Measurements from ENCODE around the gene RGS10. TPM values are rescaled to one million over a fixed set of nuclear protein-coding genes. Genes with fewer than 3 reads are reported as not detected.

RGS10 gene
- total and polyA plus RNA-seq, 2 of the 8 experiments (the other 6 are each of a cell fraction or from before 2014, with no cell fraction given): 5.5 to 13.1 TPM

DNA sequence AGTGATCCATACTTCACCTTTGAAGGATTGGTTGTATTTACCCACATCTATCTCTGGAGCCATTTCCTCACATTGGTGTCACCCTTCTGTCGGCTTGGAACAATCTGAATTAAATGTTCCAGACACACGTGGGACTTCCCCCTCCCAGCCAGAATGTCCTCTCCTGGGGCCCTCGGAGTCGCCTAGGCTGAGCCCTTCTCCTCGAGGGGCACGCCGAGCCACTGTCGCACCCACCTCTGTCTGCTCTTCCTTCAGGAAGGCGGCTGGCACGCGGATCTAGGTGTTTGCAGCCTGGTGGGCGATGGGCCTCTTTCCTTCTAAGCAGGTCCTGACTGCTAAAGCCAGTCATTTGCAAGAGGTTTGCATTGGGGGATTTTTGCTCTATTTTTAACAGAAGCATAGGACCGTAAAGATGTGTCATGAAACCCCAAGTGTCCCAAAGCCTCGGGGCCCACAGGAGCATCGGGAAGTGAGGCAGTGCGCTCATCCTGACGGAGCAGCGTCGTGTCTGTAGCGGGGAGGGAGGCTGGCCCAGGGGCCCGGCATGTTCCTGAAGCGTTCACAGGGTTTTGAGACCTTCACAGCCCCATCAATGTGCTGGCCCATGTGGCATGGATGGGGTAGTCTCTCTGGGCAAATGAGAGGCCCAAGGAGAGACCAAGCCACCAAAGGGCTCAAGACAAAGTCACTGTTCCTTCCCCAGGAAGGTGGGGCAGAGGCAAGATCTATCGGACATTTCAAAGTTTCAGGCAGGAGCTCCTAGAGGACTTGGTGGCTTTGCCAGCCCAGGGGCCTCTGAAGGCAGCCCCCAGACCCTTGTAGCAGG, 86.7 kb downstream of the RGS10 start:
- no peak overlapping the region for H3K9ac ChIP-seq (replicated peaks in 1 of 4; ENCODE audit: extremely low read depth in 1 of 4, low read depth in 3 of 4, low read length in 3 of 4)
- no peaks in the 10 kb centered on the region for H3K23me2 ChIP-seq (ENCODE audit: low read depth, low read length)
- H3K27me3 ChIP-seq (replicated peaks in 1 of 4; ENCODE audit: control insufficient read depth in 3 of 4, extremely low read depth in 1 of 4, insufficient read depth in 3 of 4, low read length in 3 of 4): peaks cover 0 to 3% (median 0%) of the 10 kb centered on the region in 4 experiments; a peak in 4 of 7 replicates
- H3K56ac ChIP-seq (replicated peaks; ENCODE audit: insufficient read length, low read depth, low read length): no peak overlapping the region
- H3K4me2 ChIP-seq (ENCODE audit: insufficient read depth in 1 of 2, low read depth in 2 of 2, low read length in 2 of 2): no peak overlapping the region
- peaks cover 0 to 5% (median 0%) of the 10 kb centered on the region in 4 experiments; a peak in 2 of 7 replicates for H3K4me1 ChIP-seq (replicated peaks in 1 of 4; ENCODE audit: control insufficient read depth in 3 of 4, insufficient read depth in 4 of 4, low read length in 3 of 4)
- no peak overlapping the region for H3K4me3 ChIP-seq (ENCODE audit: extremely low read depth in 1 of 4, insufficient read depth in 2 of 4, low read depth in 3 of 4, low read length in 4 of 4)
- 89% methylated on average over 23 of the region's 23 CpGs; no CpG with 5 or more reads in 1 of the 2 experiments for WGBS, 2 experiments (ENCODE audit: extremely low coverage in 1 of 2, insufficient coverage in 1 of 2, insufficient read length in 1 of 2, insufficient replicate concordance in 2 of 2, low coverage in 1 of 2, low lambda C conversion rate in 2 of 2, missing lambda C conversion rate in 1 of 2)
- H2BK5ac ChIP-seq (ENCODE audit: low read depth, low read length): no peak overlapping the region
- DNase-seq (ENCODE audit: low read depth in 1 of 2, low spot score in 2 of 2): no peak
- H3K79me2 ChIP-seq (ENCODE audit: control insufficient read depth in 1 of 2, insufficient read depth in 2 of 2, low read length in 2 of 2): no peaks in the 10 kb centered on the region
- H2BK120ac ChIP-seq (replicated peaks; ENCODE audit: low read depth, low read length): no peak overlapping the region
- H4K91ac ChIP-seq (replicated peaks; ENCODE audit: insufficient read length, low read length): no peak overlapping the region
- ChIA-PET POLR2A (ENCODE audit: partially characterized antibody) (no interaction called here), CTCF (ENCODE audit: partially characterized antibody) (interaction anchor here (1.0 to 1.1 kb wide), 2 partner anchors 14 to 34 kb away, joined by 3 to 4 read pairs; no protein-coding TSS in a partner anchor)
- H3K9me3 ChIP-seq (ENCODE audit: insufficient read depth in 2 of 2, low read depth in 1 of 2, low read length in 1 of 2): no peaks in the 10 kb centered on the region
- H3K79me1 ChIP-seq (ENCODE audit: low read depth, low read length): no peaks in the 10 kb centered on the region
- H3K23ac ChIP-seq (ENCODE audit: insufficient read length): no peak overlapping the region
- no peak overlapping the region for H3K27ac ChIP-seq (ENCODE audit: low read depth, low read length)
- no peak overlapping the region for H3K18ac ChIP-seq (ENCODE audit: extremely low read depth, low read length)
- no peak overlapping the region for H3K14ac ChIP-seq (ENCODE audit: insufficient read length)
- H2BK12ac ChIP-seq (ENCODE audit: low read depth, low read length): no peak overlapping the region
- H4K20me1 ChIP-seq (replicated peaks in 1 of 2; ENCODE audit: control insufficient read depth in 1 of 2, insufficient read depth in 2 of 2, low read length in 2 of 2): no peaks in the 10 kb centered on the region
- FAIRE-seq: no peak
- H2AK5ac ChIP-seq (ENCODE audit: low read depth, low read length): no peak overlapping the region
- no peaks in the 10 kb centered on the region for H3K36me3 ChIP-seq (ENCODE audit: control insufficient read depth in 2 of 4, insufficient read depth in 4 of 4, low read length in 3 of 4)
- H2BK15ac ChIP-seq (ENCODE audit: low read length): no peak overlapping the region
- no peak overlapping the region for H3K4ac ChIP-seq (replicated peaks; ENCODE audit: insufficient read length, low read depth, low read length)
- H4K5ac ChIP-seq (ENCODE audit: insufficient read length, low read depth, low read length): no peak overlapping the region
- no peak overlapping the region for H2BK20ac ChIP-seq (ENCODE audit: low read length)
- H2AFZ ChIP-seq (ENCODE audit: low read length): no peak overlapping the region
- H4K8ac ChIP-seq (ENCODE audit: extremely low read depth, insufficient read depth, low read length): no peak overlapping the region
- TF ChIP-seq POLR2A (IDR thresholded peaks at IDR 0.05; ENCODE audit: control extremely low read depth in 1 of 2, low read depth in 2 of 2, low read length in 2 of 2) (no peak), SIN3A (conservative IDR thresholded peaks at IDR 0.05 in 1 of 2, IDR thresholded peaks at IDR 0.05 in 1 of 2; ENCODE audit: low read depth in 1 of 2, low read length in 2 of 2) (no peak), GTF2F1 (IDR thresholded peaks at IDR 0.05; ENCODE audit: borderline replicate concordance, low read depth, low read length) (no peak), FOSL1 (IDR thresholded peaks at IDR 0.05; ENCODE audit: insufficient read depth, low read depth, low read length) (no peak), KDM4A (IDR thresholded peaks at IDR 0.05; ENCODE audit: low read depth, low read length, severe bottlenecking) (no peak), CTBP2 (IDR thresholded peaks at IDR 0.05; ENCODE audit: borderline replicate concordance, insufficient read depth, insufficient read length, low read length) (no peak), TAF7 (optimal IDR thresholded peaks at IDR 0.05; ENCODE audit: borderline replicate concordance, low read depth, low read length) (no peak), BRCA1 (IDR thresholded peaks at IDR 0.05; ENCODE audit: low read depth, low read length) (no peak), CHD1 (IDR thresholded peaks at IDR 0.05; ENCODE audit: low read depth, low read length) (no peak), ASH2L (IDR thresholded peaks at IDR 0.05; ENCODE audit: low read length) (no peak), POU5F1 (IDR thresholded peaks at IDR 0.05; ENCODE audit: low read depth, low read length) (no peak)
- TF ChIP-seq, protein P1, sequence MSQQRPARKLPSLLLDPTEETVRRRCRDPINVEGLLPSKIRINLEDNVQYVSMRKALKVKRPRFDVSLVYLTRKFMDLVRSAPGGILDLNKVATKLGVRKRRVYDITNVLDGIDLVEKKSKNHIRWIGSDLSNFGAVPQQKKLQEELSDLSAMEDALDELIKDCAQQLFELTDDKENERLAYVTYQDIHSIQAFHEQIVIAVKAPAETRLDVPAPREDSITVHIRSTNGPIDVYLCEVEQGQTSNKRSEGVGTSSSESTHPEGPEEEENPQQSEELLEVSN (IDR thresholded peaks at IDR 0.05): no peak

Measured in H1 (cell line).